NCI-H345 treated with DMSO at 0.1 percent for 48 hours (cell line): ENCODE measurements around the gene RPL22.

Experiments
- DNase-seq: peaks from one replicate; lab custom pipeline; 2025; ENCODE audit not compliant: unreplicated experiment; lab: John Stamatoyannopoulos, UW

RPL22 gene

GRCh38 chr1:6175411-6175828, 24.0 kb downstream of the RPL22 start:
- no peak for DNase-seq

GRCh38 chr1:6174621-6175410, 24.6 kb downstream of the RPL22 start:
- DNase-seq, result no peak

DNA sequence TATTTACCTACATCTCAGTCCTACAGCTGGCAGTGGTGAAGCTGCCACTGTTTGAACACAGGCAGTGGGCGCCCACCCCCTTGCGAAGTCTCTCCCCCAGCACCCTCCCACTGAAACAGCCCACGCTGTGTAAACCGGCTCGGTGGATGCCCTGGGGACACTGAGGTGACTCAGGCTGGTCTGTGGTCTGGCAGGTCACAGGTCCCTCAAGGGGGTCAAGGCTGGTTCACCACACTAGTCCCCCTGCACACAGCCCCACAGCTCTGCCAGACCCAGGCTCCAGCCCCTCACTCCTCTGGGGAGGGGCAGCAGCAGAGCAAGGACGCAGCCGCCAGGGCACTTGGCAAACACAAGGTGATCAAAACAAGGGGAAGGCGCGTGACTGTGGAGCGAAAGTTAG, 26.8 kb downstream of the RPL22 start:
- no peak for DNase-seq

- no peak for DNase-seq
Measured at GRCh38 chr1:6171548-6172124, 27.8 kb downstream of the RPL22 start.

DNA sequence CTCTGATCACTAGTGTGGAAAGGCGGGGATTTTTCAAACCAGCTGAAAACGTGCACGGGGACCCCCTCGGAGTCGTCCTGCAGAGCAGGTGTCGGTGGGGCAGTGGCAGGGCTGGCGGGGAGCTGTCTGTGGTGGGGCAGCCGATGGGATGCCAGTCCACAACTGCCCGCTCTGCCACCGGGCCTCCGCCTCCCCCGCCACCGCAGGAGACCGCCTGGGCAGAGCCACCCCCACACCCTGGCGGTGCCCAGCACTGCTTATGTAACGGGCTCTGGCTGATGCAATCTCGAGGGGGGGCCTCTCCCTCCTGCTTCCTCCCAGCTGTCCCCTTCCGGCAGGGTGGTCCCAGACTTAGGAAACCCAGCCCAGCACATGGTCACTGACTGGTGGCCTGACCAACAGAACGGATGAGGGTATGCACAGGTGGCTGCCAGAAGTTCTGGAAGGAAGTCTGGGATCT, 28.6 kb downstream of the RPL22 start:
- DNase-seq, result no peak

DNA sequence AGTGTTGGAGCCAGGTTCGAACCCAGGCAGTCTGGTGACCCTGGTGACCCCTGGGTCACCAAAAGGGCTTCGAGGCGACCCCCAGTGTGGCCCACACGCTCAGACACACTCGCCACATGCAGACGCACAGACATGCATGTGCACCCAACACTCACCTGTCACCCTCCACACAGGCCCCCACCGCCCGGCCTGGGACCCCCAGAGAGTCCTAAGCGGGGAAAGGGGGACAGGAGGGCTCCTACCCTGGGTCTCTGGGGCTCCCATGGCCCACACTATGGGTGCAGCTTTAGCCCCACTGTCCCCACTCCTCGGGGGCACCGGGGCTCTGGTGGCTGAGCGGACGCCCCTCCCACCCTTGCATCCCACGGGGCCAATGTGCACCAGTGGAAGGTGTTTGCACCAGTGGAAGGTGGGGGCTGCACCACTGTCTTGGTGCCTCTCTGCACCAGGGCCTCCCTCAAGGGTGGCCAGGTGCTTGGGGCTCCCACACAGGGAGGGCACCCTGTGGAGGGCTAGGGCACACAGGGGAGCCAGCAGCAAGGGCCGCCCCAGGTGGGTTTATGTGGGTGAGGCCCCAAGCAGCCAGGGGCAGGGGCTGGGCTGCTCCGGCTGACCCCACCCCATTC, 29.2 kb downstream of the RPL22 start:
- DNase-seq, result no peak

DNA sequence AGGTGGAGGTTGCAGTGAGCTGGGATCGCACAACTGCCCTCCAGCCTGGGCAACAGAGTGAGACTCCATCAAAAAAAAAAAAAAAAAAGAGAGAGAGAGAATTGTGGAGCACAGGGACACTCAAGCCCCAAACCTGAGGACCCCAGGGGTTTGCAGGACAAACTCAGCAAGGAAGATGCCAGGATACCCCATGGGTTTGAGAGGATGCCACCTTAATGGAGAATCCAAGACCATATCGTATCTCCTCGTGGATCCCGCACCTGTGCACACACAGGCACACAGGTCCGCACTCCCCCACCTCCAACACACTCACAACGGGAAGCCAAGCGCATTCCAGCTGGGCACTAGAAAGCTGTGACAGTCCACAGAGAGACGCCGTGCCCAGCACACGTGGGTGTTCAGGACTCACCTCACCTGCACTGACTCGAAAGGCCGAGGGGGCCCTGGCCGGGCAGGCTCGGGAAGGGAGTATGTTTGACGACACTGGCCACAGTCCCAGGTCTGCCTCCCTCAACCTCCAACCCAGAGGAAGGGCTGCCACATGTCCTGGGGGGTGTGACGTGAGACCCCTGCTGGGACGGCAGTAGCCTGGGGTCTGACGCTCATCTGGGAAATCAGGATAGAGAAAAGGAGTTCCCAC, 30.3 kb downstream of the RPL22 start:
- DNase-seq, result no peak

DNA sequence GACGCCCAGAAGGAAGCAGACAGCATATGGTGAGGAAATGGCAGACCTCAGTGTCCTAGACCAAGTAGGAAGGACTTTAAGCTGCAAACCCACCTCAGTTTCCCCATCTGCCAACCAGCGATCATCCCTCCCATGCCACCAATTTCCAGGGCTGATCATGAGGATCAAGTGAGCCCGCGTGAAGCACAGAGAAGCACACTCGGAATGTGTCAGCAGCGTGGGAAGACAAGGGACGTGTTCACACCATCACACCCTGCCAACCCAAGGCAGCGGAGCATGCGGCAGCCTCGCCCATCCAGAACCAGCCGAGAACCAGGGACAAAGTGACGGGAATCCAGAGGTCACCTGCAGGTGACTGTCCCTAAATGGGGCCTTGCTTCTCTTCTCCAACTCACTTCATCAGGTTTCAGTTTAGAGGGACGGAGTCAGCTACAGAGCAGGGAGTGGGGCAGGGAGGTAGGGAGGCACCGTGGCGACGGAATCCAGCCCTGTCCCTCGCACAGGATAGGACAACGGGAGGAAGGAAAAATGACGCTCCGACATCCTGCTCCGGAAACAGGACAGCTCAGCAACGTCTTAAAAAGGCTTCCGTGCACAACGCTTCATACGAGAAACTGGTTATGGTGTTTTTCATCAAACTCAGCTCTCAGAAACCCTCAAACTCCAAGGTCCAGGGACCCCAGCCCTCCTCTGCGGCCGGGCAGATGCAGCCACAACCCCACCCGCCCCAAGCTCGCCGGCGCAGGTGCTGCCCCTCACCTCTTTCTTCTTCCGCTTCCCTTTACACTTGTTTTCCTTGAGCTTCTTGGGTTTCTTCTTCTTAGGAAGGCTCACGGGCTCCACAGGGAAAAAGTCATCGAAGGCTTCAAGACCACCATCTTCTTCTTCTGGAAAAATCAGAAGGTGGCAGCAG, 31.7 kb downstream of the RPL22 start:
- no peak for DNase-seq

GRCh38 chr1:6166655-6167390, 32.6 kb downstream of the RPL22 start:
- DNase-seq, result no peak

- no peak for DNase-seq
Measured at GRCh38 chr1:6166221-6166620, 33.2 kb downstream of the RPL22 start.

DNA sequence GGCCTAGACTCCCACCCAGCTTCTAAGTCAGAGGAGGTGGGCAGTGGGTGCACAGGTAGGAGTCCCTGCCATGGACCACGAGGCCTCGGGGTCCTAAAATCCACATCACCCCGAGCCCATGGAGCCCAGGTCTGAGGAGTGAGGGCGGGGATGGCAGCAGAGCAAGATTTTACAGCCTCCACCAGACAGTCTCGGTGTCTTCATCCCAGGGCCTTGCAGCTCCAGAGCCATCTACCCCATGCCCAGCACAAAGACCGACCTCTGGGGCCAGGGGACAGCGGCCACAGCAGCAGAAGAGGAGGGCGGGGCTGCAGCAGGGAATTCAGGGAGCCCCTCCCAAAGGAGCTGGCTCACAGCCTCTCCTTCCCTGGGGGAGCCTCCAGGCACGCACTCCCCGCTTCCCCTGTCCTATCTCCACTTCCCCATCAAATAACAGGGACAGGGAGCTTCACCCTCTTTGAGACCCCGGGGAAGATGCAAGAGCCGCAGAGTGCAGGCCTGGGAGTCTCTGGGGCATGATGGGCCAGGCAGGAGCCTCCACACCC, 33.9 kb downstream of the RPL22 start:
- no peak for DNase-seq

DNA sequence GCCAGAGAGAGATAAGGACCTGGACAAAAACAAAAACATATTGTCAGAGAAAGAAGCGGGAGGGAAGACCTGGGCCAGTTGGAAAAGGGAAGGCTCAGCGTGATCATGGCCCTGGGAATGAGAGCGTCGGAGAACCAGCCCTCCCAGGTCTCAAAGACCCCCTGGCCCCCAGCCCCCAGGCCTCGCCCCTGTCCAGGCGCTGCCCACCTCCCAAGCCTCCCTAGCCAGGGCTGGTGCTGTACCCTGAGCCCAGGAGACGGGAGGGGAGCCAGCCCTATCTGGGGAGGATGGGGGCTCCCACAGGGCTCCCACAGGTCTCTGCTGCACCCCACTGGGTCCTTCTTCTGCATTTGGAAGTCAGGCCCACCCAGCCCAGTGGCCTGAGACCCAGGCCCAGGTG, 34.4 kb downstream of the RPL22 start:
- DNase-seq, result no peak

- DNase-seq, result no peak
Measured at GRCh38 chr1:6163973-6164617, 35.3 kb downstream of the RPL22 start.

- no peak for DNase-seq
Measured at GRCh38 chr1:6163191-6163972, 36.0 kb downstream of the RPL22 start.

DNA sequence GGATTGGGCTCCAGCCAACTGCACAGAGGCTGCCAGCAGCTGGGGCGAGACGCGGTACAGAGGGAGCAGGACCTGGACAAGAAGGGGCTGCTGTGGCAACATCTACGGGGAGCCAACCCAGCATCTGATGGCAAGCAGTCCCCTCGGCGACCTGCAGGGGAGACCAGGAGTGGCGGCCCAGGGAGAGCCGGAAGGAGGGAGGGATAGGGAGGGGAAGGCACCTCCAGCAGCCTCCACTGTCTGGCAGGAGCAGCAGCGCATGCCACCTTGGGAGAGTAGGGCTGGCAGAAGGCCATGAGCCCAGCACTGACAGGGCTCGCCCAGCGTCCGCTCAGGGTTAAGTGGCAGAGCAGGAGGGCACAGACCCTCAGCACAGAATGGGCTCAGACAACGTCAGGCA, 36.6 kb downstream of the RPL22 start:
- peak; percentile 51 for DNase-seq

DNA sequence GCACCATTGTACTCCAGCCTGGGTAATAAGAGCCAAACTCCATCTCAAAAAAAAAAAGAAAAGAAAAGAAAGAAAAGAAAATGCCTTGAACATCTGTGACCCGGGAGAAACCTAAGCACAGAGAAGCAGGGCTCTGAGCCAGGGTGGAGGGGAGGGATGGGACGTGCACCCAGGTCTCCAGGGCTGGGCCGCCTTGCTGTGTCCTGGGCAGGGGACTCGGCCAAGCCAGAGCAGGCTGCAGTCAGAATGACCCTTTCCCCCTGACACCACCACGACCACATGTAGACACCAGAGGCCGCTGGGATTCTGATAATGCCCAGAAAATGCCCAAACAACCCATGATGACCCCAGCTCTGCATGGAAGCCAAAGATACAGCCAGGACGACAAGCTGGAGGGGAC, 37.1 kb downstream of the RPL22 start:
- no peak for DNase-seq

DNA sequence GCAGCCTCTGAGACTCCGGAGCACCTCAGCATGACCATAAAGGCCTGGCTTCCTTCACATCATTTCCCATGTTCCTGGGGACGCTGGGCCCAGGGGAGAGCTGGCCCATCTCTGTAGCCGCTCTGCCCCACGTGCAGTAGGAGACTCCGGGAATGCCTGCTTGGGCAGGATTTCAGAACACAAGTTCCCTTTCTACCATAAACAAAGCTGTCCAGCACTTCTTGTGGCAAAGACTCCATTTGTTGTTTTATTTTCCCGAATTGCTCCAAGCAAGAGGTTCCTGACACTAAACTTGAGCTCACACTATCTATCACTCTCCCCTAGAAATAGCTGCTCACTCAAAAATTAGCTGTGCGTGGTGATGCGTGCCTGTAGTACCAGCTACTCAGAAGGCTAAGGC, 41.2 kb downstream of the RPL22 start:
- DNase-seq, result no peak

GRCh38 chr1:6157528-6158174, 41.7 kb downstream of the RPL22 start:
- DNase-seq, result peak; percentile 83
